Endothelial cell of umbilical vein (primary cell): ENCODE data around the gene RGPD4. TPM values are rescaled to one million over a fixed set of nuclear protein-coding genes. Genes with fewer than 3 reads are reported as not detected.

ENCODE experiments used
- BruUV-seq: library from RNA; stranded (reverse); fragments of 400-500 nt; replicated peaks from 2 replicates; lab custom pipeline; 2021; lab: Mats Ljungman, UMichigan
- CTCF ChIA-PET: fragments of 300-600, 350-600 bp; sonication (Branson Sonifier 250); formaldehyde crosslinking; loops from one replicate; lab custom pipeline; 2021; ENCODE audit warnings: antibody characterized with exemption, inconsistent platforms; lab: Charles Lee
- POLR2A ChIA-PET: fragments of 300-600, 350-600 bp; sonication (Branson Sonifier 250); formaldehyde crosslinking; loops from one replicate; lab custom pipeline; 2021; ENCODE audit warnings: antibody characterized with exemption, inconsistent platforms; lab: Charles Lee
- DNase-seq: peaks from one replicate; pipeline ENCODE4 v3.0.0-alpha.2; 2011; ENCODE audit warnings: low read depth, low spot score
- FAIRE-seq: peaks from 2 replicates; lab custom pipeline; 2011; peaks lifted over from hg19 to GRCh38; lab: Jason Lieb, UNC
- H2AFZ ChIP-seq: 2 replicates; pipeline ENCODE4 v1.6.0; 2012; ENCODE audit warnings: low read depth, low read length, control low read depth, inconsistent platforms
- H3K27ac ChIP-seq: 2 replicates; pipeline ENCODE4 v1.5.1; 2011; ENCODE audit warnings: low read depth, mild to moderate bottlenecking, control low read depth, low read length, moderate library complexity; ENCODE audit not compliant: insufficient read depth
- H3K27me3 ChIP-seq, 2 experiments: 2 replicates each; pipeline versions ENCODE4 v1.6.0 to v1.6.1; 2011; ENCODE audit warnings: low read length in 2 of 2, mixed read lengths in 1 of 2; ENCODE audit not compliant: control insufficient read depth in 2 of 2, insufficient read depth in 2 of 2
- H3K36me3 ChIP-seq, 2 experiments: 2 replicates in 1 of 2; 3 replicates in 1 of 2; pipeline ENCODE4 v1.5.1; 2011; ENCODE audit warnings: low read length in 2 of 2, mild to moderate bottlenecking in 1 of 2, moderate library complexity in 1 of 2; ENCODE audit not compliant: control insufficient read depth in 2 of 2, insufficient read depth in 2 of 2; ENCODE audit errors: extremely low read depth in 1 of 2
- H3K4me1 ChIP-seq: 3 replicates; pipeline ENCODE4 v1.5.1; 2011; ENCODE audit warnings: mild to moderate bottlenecking, low read length; ENCODE audit not compliant: control insufficient read depth, insufficient read depth; ENCODE audit errors: extremely low read depth
- H3K4me2 ChIP-seq: 2 replicates; pipeline ENCODE4 v1.6.1; 2011; ENCODE audit warnings: low read length, control low read depth, mixed read lengths; ENCODE audit not compliant: insufficient read depth
- H3K4me3 ChIP-seq, 3 experiments: fragments of 200-600 bp in 1 of 3; sonication (generic), shearing (Covaris generic) in 1 of 3; replicated peaks in 1 of 3; 2 replicates each; pipeline ENCODE4 v1.5.1; 2011 to 2016; ENCODE audit warnings: control low read depth in 3 of 3, low read length in 3 of 3, mild to moderate bottlenecking in 2 of 3, inconsistent platforms in 1 of 3, low read depth in 1 of 3, moderate library complexity in 1 of 3; ENCODE audit not compliant: insufficient read depth in 1 of 3
- H3K79me2 ChIP-seq: 2 replicates; pipeline ENCODE4 v1.6.0; 2012; ENCODE audit warnings: low read length, inconsistent platforms; ENCODE audit not compliant: control insufficient read depth, insufficient read depth
- H3K9ac ChIP-seq: replicated peaks from 2 replicates; pipeline ENCODE3; 2011; ENCODE audit warnings: low read length, control low read depth; ENCODE audit not compliant: insufficient read depth; ENCODE audit errors: extremely low read depth
- H3K9me1 ChIP-seq: replicated peaks from 3 replicates; pipeline ENCODE4 v1.6.0; 2011; ENCODE audit warnings: mild to moderate bottlenecking, low read length; ENCODE audit not compliant: control insufficient read depth, insufficient read depth; ENCODE audit errors: extremely low read depth
- H3K9me3 ChIP-seq: replicated peaks from 2 replicates; pipeline ENCODE4 v1.5.1; 2012; ENCODE audit warnings: low read length, inconsistent platforms; ENCODE audit not compliant: control insufficient read depth, insufficient read depth
- H4K20me1 ChIP-seq: replicated peaks from 2 replicates; pipeline ENCODE3; 2011; ENCODE audit warnings: mild to moderate bottlenecking, low read length; ENCODE audit not compliant: control insufficient read depth, insufficient read depth; ENCODE audit errors: extremely low read depth
- EZH2 ChIP-seq: IDR thresholded peaks from 2 replicates; pipeline ENCODE4 v1.6.1; 2012; ENCODE audit warnings: borderline replicate concordance, low read depth, mild to moderate bottlenecking, moderate library complexity, low read length, inconsistent platforms; ENCODE audit not compliant: severe bottlenecking
- FOS ChIP-seq: IDR thresholded peaks from 2 replicates; pipeline ENCODE4 v1.6.1; 2011; ENCODE audit warnings: mild to moderate bottlenecking, low read length, moderate library complexity, borderline replicate concordance; ENCODE audit not compliant: insufficient read depth
- GATA2 ChIP-seq: IDR thresholded peaks from 2 replicates; pipeline ENCODE4 v1.7.0; 2011; ENCODE audit warnings: low read depth, mild to moderate bottlenecking, moderate library complexity, mixed read lengths, low read length; ENCODE audit not compliant: insufficient read length, insufficient read depth
- JUN ChIP-seq: IDR thresholded peaks from 2 replicates; pipeline ENCODE4 v1.6.1; 2011; ENCODE audit warnings: borderline replicate concordance, low read depth; ENCODE audit not compliant: insufficient read length, insufficient read depth
- MYC ChIP-seq: IDR thresholded peaks from one replicate; pipeline ENCODE4 v1.6.1; 2011; ENCODE audit warnings: mild to moderate bottlenecking, low read depth, low read length
- POLR2A ChIP-seq: IDR thresholded peaks from 2 replicates; pipeline ENCODE4 v1.6.1; 2012; ENCODE audit warnings: low read depth, mild to moderate bottlenecking, control low read depth, low read length
- POLR2AphosphoS5 ChIP-seq: IDR thresholded peaks from 2 replicates; pipeline ENCODE4 v1.6.1; 2012; ENCODE audit warnings: low read depth, mild to moderate bottlenecking, control low read depth, low read length, moderate library complexity; ENCODE audit not compliant: insufficient read depth
- dilution Hi-C: fragments of 300-500 bp; cut with MboI; formaldehyde crosslinking; loops from one replicate; pipeline ENCODE4 v1.15.0; 2019; ENCODE audit warnings: low sequenced_read_pairs; ENCODE audit not compliant: extremely low pct_ligation_motif_present
- intact Hi-C: fragments of 100-400 bp; cut with micrococcal nuclease; formaldehyde crosslinking; loops from one replicate; pipeline ENCODE4 v1.10.0; 2022
- polyA plus RNA-seq, 4 experiments: library from polyadenylated mRNA; depleted of rRNA in 3 of 4; stranded (reverse) in 3 of 4; unstranded in 1 of 4; fragments of >200 nt; gene quantifications; 2 replicates each; pipeline versions ENCODE4 v1.2.1 to v1.2.3, GENCODE V29; 2011 to 2012; ENCODE audit warnings: missing spikeins in 1 of 4
- total RNA-seq: library from RNA; stranded (reverse); gene quantifications from 2 replicates; pipeline ENCODE4 v1.2.3, GENCODE V29; 2021
- TF ChIP-seq, protein P1 (sequence below), 2 donors: IDR thresholded peaks; 1 replicate in 1 of 2; 2 replicates in 1 of 2; pipeline ENCODE4 v1.5.1; 2011; ENCODE audit warnings: low read length in 2 of 2, mild to moderate bottlenecking in 2 of 2, moderate library complexity in 2 of 2, control low read depth in 1 of 2, inconsistent platforms in 1 of 2, low read depth in 1 of 2; ENCODE audit not compliant: insufficient read depth in 1 of 2; ENCODE audit errors: extremely low read depth in 1 of 2
- TF ChIP-seq, protein P2 (sequence below): IDR thresholded peaks from 2 replicates; pipeline ENCODE4 v1.6.1; 2011; ENCODE audit not compliant: insufficient read depth, insufficient read length

The RGPD4 gene
- total and polyA plus RNA-seq, 2 donors (not counting 3 experiments of a cell fraction or from before 2014, with no cell fraction given): not detected

DNA sequence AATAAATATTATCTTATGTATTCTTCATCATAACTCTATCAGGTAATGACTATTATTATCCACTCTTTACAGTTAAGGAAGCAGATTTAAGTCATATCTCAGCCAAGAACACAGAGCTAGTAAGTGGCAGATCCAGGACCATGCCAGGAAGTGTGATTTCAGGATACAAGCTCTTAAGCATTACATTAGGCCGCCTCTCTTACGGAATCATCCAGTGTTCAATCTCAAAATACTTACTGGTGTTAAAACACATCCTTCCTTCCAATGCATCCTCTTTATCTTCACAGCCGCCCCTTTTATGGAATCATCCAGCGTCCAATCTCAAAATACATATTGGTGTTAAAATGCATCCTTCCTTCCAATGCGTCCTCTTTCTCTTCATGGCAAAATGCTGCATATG is 14.7 kb upstream of the RGPD4 start:
- Histone ChIP-seq H3K36me3 (no peaks in the 10 kb centered on the region), H3K79me2 (no peaks in the 10 kb centered on the region), H3K4me3 (no peak overlapping the region), H3K27me3 (no peaks in the 10 kb centered on the region), H3K4me1 (no peaks in the 10 kb centered on the region), H3K9me3 (no peaks in the 10 kb centered on the region), H4K20me1 (no peaks in the 10 kb centered on the region), H3K4me2 (no peak overlapping the region), H3K9ac (no peak overlapping the region), H3K27ac (no peak overlapping the region), H2AFZ (no peak overlapping the region), H3K9me1 (no peaks in the 10 kb centered on the region)
- intact Hi-C loops: no loop called here
- FAIRE-seq: no peak
- DNase-seq: no peak
- dilution Hi-C loops: no loop called here
- POLR2A ChIA-PET: no interaction called here
- TF ChIP-seq MYC (no peak), EZH2 (no peak), JUN (no peak), FOS (no peak), GATA2 (no peak), POLR2AphosphoS5 (no peak), POLR2A (no peak)
- TF ChIP-seq, protein P1, sequence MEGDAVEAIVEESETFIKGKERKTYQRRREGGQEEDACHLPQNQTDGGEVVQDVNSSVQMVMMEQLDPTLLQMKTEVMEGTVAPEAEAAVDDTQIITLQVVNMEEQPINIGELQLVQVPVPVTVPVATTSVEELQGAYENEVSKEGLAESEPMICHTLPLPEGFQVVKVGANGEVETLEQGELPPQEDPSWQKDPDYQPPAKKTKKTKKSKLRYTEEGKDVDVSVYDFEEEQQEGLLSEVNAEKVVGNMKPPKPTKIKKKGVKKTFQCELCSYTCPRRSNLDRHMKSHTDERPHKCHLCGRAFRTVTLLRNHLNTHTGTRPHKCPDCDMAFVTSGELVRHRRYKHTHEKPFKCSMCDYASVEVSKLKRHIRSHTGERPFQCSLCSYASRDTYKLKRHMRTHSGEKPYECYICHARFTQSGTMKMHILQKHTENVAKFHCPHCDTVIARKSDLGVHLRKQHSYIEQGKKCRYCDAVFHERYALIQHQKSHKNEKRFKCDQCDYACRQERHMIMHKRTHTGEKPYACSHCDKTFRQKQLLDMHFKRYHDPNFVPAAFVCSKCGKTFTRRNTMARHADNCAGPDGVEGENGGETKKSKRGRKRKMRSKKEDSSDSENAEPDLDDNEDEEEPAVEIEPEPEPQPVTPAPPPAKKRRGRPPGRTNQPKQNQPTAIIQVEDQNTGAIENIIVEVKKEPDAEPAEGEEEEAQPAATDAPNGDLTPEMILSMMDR (IDR thresholded peaks at IDR 0.05; ENCODE audit: extremely low read depth in 1 of 2, insufficient read depth in 1 of 2, low read depth in 1 of 2, low read length in 2 of 2): no peak
- TF ChIP-seq, protein P2, sequence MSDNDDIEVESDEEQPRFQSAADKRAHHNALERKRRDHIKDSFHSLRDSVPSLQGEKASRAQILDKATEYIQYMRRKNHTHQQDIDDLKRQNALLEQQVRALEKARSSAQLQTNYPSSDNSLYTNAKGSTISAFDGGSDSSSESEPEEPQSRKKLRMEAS: no peak
- CTCF ChIA-PET: no interaction called here
- no TSS peak for BruUV-seq
